Measurements from ENCODE around the gene PRDM12. TPM values are rescaled to one million over a fixed set of nuclear protein-coding genes. Genes with fewer than 3 reads are reported as not detected.

Gene PRDM12
- total RNA-seq, 1 experiment from 2014 or later = 0.28 TPM

DNA sequence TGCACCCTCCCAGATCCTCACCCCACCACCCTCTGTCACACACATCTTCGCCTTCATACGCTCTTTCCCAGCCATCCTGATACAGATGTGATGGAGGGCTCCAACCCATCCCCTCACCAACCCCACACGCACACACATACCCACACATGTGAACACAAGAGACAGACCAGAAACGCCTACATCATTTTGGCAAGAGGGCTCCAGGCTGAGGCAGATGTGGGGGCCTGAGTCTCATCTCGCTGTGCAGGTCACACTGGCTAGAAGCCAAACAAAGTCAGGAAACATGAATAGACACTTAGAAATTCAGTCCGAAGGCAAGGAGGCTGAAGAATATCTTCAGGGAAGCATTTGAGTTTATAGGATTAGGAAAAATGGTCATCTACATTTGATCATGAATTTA, 6.2 kb downstream of the PRDM12 start:
- BruUV-seq (replicated peaks) = no TSS peak
- no peaks in the 10 kb centered on the region for H3K9me3 Mint-ChIP-seq (ENCODE audit: unreplicated experiment)
- H3K27me3 Mint-ChIP-seq (ENCODE audit: insufficient read depth, unreplicated experiment) = peaks cover 20% of the 10 kb centered on the region
- TF ChIP-seq, protein P1, sequence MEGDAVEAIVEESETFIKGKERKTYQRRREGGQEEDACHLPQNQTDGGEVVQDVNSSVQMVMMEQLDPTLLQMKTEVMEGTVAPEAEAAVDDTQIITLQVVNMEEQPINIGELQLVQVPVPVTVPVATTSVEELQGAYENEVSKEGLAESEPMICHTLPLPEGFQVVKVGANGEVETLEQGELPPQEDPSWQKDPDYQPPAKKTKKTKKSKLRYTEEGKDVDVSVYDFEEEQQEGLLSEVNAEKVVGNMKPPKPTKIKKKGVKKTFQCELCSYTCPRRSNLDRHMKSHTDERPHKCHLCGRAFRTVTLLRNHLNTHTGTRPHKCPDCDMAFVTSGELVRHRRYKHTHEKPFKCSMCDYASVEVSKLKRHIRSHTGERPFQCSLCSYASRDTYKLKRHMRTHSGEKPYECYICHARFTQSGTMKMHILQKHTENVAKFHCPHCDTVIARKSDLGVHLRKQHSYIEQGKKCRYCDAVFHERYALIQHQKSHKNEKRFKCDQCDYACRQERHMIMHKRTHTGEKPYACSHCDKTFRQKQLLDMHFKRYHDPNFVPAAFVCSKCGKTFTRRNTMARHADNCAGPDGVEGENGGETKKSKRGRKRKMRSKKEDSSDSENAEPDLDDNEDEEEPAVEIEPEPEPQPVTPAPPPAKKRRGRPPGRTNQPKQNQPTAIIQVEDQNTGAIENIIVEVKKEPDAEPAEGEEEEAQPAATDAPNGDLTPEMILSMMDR (IDR thresholded peaks at IDR 0.05; ENCODE audit: unreplicated experiment) = no peak
- no peaks in the 10 kb centered on the region for H3K36me3 Mint-ChIP-seq (ENCODE audit: insufficient read depth, unreplicated experiment)
- DNase-seq (ENCODE audit: unreplicated experiment) = no peak
- no peaks in the 10 kb centered on the region for H3K4me1 Mint-ChIP-seq (ENCODE audit: insufficient read depth, unreplicated experiment)
- ChIA-PET POLR2A (interaction anchor here (0.6 kb wide), 1 partner anchor 544 kb away, joined by 4 read pairs; no protein-coding TSS in a partner anchor), CTCF (interaction anchor here (0.9 to 1.0 kb wide), 2 partner anchors 13 to 210 kb away, joined by 3 read pairs; no protein-coding TSS in a partner anchor)
- no peak overlapping the region for H3K4me3 Mint-ChIP-seq (ENCODE audit: unreplicated experiment)
- intact Hi-C loops (cut with micrococcal nuclease) = no loop called here
- no peak overlapping the region for H3K27ac Mint-ChIP-seq (ENCODE audit: low read depth, unreplicated experiment)

- no TSS peak for BruUV-seq (replicated peaks)
- H3K4me3 Mint-ChIP-seq (ENCODE audit: unreplicated experiment) = no peak overlapping the region
- ChIA-PET POLR2A (no interaction called here), CTCF (interaction anchor here (1.0 kb wide), 1 partner anchor 10 kb away, joined by 3 read pairs; no protein-coding TSS in a partner anchor)
- no peaks in the 10 kb centered on the region for H3K36me3 Mint-ChIP-seq (ENCODE audit: insufficient read depth, unreplicated experiment)
- no peaks in the 10 kb centered on the region for H3K4me1 Mint-ChIP-seq (ENCODE audit: insufficient read depth, unreplicated experiment)
- TF ChIP-seq, protein P1 (IDR thresholded peaks at IDR 0.05; ENCODE audit: unreplicated experiment) = no peak
- no peak for DNase-seq (ENCODE audit: unreplicated experiment)
- H3K27ac Mint-ChIP-seq (ENCODE audit: low read depth, unreplicated experiment) = no peak overlapping the region
- H3K9me3 Mint-ChIP-seq (ENCODE audit: unreplicated experiment) = no peaks in the 10 kb centered on the region
- intact Hi-C loops (cut with micrococcal nuclease) = no loop called here
- peaks cover 11% of the 10 kb centered on the region for H3K27me3 Mint-ChIP-seq (ENCODE audit: insufficient read depth, unreplicated experiment)
Observed at GRCh38 chr9:130672466-130672865, 8.1 kb downstream of the PRDM12 start.

GRCh38 chr9:130672933-130673615, 8.7 kb downstream of the PRDM12 start:
- BruUV-seq (replicated peaks) = no TSS peak
- H3K4me1 Mint-ChIP-seq (ENCODE audit: insufficient read depth, unreplicated experiment) = no peaks in the 10 kb centered on the region
- ChIA-PET POLR2A (no interaction called here), CTCF (interaction anchor here (1.0 kb wide), 1 partner anchor 9 kb away, joined by 3 read pairs; no protein-coding TSS in a partner anchor)
- H3K9me3 Mint-ChIP-seq (ENCODE audit: unreplicated experiment) = no peaks in the 10 kb centered on the region
- H3K36me3 Mint-ChIP-seq (ENCODE audit: insufficient read depth, unreplicated experiment) = no peaks in the 10 kb centered on the region
- DNase-seq (ENCODE audit: unreplicated experiment) = no peak
- TF ChIP-seq, protein P1 (IDR thresholded peaks at IDR 0.05; ENCODE audit: unreplicated experiment) = no peak
- peaks cover 6% of the 10 kb centered on the region for H3K27me3 Mint-ChIP-seq (ENCODE audit: insufficient read depth, unreplicated experiment)
- H3K4me3 Mint-ChIP-seq (ENCODE audit: unreplicated experiment) = no peak overlapping the region
- no peak overlapping the region for H3K27ac Mint-ChIP-seq (ENCODE audit: low read depth, unreplicated experiment)
- intact Hi-C loops (cut with micrococcal nuclease) = no loop called here

GRCh38 chr9:130675396-130675795, 11.0 kb downstream of the PRDM12 start:
- no peaks in the 10 kb centered on the region for H3K27me3 Mint-ChIP-seq (ENCODE audit: insufficient read depth, unreplicated experiment)
- TF ChIP-seq, protein P1 (IDR thresholded peaks at IDR 0.05; ENCODE audit: unreplicated experiment) = no peak
- no peaks in the 10 kb centered on the region for H3K9me3 Mint-ChIP-seq (ENCODE audit: unreplicated experiment)
- no peaks in the 10 kb centered on the region for H3K36me3 Mint-ChIP-seq (ENCODE audit: insufficient read depth, unreplicated experiment)
- POLR2A ChIA-PET = no interaction called here
- CTCF ChIA-PET = no interaction called here
- no peak overlapping the region for H3K27ac Mint-ChIP-seq (ENCODE audit: low read depth, unreplicated experiment)
- no TSS peak for BruUV-seq (replicated peaks)
- H3K4me1 Mint-ChIP-seq (ENCODE audit: insufficient read depth, unreplicated experiment) = no peaks in the 10 kb centered on the region
- intact Hi-C loops (cut with micrococcal nuclease) = no loop called here
- no peak overlapping the region for H3K4me3 Mint-ChIP-seq (ENCODE audit: unreplicated experiment)
- DNase-seq (ENCODE audit: unreplicated experiment) = no peak
